KOPT-K1 (cell line): ENCODE results near the gene ASXL2.
"Not testable (repeated sequence)": the region's sequence is repeated elsewhere in the genome, so short reads cannot be mapped to it uniquely, and the experiment has no call there.

Source experiments
- H3K27ac ChIP-seq: fragments of 200-600 bp; sonication (generic); 2 replicates; pipeline ENCODE4 v1.5.1; 2016; ENCODE audit warnings: antibody characterized with exemption, mild to moderate bottlenecking, low read depth, low read length; ENCODE audit not compliant: poor library complexity, severe bottlenecking
- H3K36me3 ChIP-seq: fragments of 200-600 bp; sonication (generic); 2 replicates; pipeline ENCODE4 v1.5.1; 2017; ENCODE audit warnings: antibody characterized with exemption, mild to moderate bottlenecking, low read length, moderate library complexity; ENCODE audit not compliant: insufficient read depth
- H3K9me3 ChIP-seq: fragments of 200-600 bp; sonication (generic); 2 replicates; pipeline ENCODE4 v1.5.1; 2017; ENCODE audit warnings: antibody characterized with exemption, low read length, mild to moderate bottlenecking; ENCODE audit not compliant: insufficient read depth, poor library complexity, severe bottlenecking

ASXL2 gene

DNA sequence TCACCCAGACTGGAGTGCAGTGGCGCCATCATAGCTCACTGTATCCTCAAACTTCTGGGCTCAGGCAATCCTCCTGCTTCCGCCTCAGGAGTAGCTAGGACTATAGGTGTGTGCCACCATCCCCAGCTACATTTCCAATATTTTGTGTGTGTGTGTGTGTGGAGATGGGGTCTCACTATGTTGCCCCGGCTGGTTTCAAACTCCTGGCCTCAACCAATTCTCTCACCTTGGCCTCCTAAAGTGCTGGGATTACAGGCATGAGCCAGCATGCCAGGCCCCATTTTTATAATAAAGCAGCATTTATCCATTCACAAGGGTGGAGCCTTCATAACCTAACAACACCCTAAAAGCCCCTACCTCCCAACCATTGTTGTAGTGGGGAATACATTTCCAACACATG, 152.4 kb downstream of the ASXL2 start:
- Histone ChIP-seq H3K36me3 (no peaks in the 10 kb centered on the region), H3K27ac (no peak overlapping the region), H3K9me3 (no peaks in the 10 kb centered on the region)

DNA sequence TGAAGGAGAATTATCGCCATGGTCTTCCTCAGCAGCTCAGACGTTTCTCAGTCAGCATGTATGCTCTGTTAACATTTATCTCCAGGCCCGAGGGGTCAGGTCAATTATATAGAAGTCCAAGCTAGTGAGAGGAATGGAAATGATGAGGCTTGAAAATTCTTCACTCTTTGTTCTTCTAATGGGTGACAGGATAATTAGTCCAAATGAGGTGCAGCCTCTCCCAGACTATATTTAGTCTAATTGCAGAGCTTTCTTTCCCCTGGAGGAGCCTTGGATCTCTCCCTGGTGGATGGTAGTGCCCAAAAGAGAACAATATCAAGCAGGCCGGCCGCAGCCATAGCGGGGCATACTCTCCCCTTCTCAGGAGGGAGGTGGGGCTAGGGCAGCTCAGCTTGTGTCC, 153.5 kb downstream of the ASXL2 start:
- H3K36me3 ChIP-seq: no peaks in the 10 kb centered on the region
- no peak overlapping the region for H3K27ac ChIP-seq
- H3K9me3 ChIP-seq: no peaks in the 10 kb centered on the region

DNA sequence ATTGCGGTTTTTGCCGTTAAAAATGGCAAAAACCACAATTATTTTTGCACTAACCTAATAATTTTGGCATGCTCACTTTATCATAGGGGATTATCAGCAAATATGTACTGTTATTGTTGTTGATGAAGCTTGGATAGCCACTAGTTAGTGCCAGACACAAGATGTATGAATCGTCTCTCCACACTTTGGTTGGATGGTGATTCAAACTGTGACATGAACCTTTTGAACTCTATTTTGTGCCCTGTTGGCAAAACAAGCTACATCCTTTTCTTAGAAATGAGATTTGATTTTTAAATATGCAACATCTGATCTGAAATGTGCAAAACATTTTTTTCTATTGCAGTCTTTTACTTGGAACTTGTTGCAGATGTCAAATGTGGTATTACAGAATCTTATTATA, 156.1 kb downstream of the ASXL2 start:
- no peaks in the 10 kb centered on the region for H3K9me3 ChIP-seq
- H3K27ac ChIP-seq: no peak overlapping the region
- H3K36me3 ChIP-seq: no peaks in the 10 kb centered on the region

DNA sequence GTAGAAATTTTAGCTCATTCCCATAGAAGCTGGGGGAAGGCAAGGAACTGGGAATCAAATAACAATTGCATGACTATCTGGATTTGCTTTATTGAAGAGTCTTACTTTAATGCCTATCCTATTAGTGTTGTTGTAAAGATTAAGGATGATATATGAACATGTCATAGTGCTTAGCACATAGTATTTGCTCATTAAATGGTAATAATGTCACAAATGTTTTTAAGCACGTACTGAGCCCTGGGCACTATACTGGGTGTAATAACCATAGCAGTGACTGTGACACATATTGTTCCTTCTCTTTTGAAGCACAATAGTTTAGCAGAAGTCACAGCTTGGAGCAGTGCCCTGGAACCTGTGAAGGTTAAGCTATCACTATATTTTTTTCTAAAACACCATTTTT, 157.7 kb downstream of the ASXL2 start:
- Histone ChIP-seq H3K9me3 (no peaks in the 10 kb centered on the region), H3K27ac (no peak overlapping the region), H3K36me3 (no peaks in the 10 kb centered on the region)

DNA sequence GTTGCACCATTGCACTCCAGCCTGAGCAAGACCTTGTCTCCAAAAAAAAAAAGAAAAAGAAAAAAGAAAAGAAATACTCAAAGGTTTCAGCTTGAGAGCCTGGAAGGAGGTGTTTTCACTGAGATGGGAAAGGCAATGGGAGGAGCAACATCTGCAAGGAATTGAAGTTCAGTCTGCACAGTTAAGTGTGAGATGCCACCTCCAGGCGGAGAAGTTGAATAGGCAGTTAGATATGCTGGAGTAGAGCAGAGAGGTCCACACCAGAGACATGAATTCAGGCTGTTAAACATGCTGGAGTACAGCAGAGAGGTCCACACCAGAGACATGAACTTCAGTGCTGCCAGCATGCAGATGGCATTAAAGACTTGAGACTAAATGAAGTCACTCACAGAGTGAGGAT, 163.5 kb downstream of the ASXL2 start:
- Histone ChIP-seq H3K27ac (no peak overlapping the region), H3K36me3 (no peaks in the 10 kb centered on the region), H3K9me3 (no peaks in the 10 kb centered on the region)

DNA sequence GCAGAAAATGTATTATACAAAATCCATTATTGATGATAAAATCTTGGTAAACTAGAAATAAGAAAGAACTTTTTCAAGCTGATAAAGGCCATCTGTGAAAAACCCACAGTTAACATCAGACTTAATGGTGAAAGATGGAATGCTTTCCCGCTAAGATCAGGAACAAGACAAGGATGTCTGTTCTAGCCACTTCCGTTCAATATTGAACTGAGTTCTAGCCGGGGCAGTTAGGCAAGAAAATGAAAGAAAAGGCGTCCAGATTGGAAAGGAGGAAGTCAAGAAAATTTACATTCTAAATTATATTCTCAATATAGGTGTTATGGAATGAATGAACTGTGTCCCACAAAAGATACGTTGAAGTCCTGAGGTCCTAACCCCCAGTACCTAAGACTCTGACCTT, 165.8 kb downstream of the ASXL2 start:
- Histone ChIP-seq H3K36me3 (no peaks in the 10 kb centered on the region), H3K9me3 (no peaks in the 10 kb centered on the region), H3K27ac (no peak overlapping the region)

DNA sequence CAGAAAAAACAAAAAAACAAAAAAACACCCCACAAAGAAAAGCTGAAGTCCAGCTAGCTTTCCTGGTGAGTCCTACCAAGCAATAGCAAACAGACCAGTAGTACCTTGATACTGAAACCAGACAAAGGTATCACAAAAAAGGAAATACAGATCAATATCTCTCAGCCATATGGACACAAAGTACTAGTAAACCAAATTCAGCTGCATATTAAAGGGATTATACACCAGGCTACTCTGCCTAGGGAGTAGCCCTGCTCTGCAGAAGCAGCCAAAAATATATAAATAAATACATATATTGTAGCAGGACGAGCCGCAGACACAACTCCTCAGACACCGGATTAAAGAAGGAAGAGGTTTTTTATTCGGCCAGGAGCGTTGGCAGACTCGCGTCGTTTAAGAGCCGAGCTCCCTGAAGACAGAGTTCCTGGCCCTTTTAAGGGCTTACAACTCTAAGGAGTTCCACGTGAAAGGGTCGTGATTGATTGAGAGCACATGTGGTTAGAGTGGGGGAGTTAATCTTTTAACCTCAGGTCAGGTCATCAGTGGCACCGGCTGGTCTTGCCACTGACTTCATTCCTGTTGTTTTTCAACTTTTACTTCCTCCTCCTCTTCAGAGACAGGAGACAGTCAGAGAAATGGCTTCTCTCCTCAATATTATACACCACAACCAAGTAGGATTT, 166.5 kb downstream of the ASXL2 start:
- H3K9me3 ChIP-seq: no peaks in the 10 kb centered on the region
- H3K36me3 ChIP-seq: no peaks in the 10 kb centered on the region
- H3K27ac ChIP-seq: no peak overlapping the region

DNA sequence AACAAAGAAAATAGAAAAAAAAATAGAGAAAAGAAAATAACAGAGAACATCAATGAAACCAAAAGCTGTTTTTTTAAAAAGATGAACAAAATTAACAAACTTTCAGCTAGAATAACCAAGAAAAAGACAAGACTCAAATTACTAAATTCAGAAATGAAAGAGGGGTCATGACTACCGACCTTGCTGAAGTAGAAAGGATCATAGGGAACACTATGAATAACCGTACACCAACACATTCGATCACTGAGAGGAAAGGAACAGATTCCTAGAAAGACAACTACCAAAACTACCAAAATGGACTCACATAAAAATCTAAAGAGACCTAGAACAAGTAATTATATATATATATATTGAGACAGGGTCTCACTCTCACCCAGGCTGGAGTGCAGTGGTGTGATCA, 167.5 kb downstream of the ASXL2 start:
- no peak overlapping the region for H3K27ac ChIP-seq
- H3K36me3 ChIP-seq: no peaks in the 10 kb centered on the region
- H3K9me3 ChIP-seq: no peaks in the 10 kb centered on the region

DNA sequence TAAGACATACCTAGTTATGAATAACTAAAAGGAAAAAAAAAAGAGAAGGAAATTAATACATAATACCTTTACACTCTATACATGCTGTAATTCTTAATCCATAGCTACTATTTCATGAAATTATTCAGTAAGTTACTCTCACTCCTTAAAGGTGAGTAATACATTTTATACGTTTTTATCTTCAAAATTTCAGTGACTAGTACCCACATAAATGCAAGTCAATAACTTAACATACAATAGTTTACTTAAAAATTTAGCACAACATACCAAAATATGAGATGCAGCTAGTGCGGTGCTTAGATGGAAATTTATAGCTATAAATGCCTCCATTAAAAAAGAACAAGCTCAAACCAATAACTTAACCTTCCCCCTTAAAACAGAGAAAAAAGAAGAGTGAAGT, 168.9 kb downstream of the ASXL2 start:
- no peaks in the 10 kb centered on the region for H3K9me3 ChIP-seq
- H3K36me3 ChIP-seq: no peaks in the 10 kb centered on the region
- H3K27ac ChIP-seq: no peak overlapping the region

DNA sequence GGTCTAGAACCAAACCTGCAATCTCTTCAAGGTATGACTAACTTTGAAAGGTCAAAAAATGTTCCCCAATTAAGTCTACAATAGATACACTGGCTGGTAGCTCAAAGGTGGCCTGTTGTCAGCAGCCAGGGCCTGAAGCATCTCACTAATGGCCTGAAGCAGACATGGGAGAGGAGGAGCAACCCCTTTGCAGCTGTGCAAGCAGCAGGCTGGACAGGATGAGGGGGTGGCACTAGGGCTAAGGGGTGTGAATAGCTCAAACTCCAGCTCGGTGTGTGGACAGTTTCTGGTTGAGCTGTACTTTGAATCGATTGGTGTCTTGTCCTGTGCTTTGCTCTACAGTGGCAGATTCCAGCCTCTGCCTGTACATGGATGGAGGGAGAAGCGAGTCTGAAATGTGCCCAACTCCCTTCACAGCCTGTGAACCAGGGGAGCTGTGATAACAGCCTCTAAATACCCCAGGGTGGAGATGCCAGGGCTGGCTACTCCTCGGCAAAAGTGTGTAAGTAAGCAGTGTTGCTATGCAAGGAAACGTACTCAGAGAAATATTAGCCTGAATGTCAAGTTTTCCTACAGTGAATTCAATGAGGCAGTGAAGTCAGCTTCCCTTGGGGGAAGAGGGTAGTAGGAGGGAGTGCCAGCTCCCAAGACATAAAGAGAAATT, 170.2 kb downstream of the ASXL2 start:
- no peaks in the 10 kb centered on the region for H3K36me3 ChIP-seq
- H3K27ac ChIP-seq: no peak overlapping the region
- no peaks in the 10 kb centered on the region for H3K9me3 ChIP-seq

DNA sequence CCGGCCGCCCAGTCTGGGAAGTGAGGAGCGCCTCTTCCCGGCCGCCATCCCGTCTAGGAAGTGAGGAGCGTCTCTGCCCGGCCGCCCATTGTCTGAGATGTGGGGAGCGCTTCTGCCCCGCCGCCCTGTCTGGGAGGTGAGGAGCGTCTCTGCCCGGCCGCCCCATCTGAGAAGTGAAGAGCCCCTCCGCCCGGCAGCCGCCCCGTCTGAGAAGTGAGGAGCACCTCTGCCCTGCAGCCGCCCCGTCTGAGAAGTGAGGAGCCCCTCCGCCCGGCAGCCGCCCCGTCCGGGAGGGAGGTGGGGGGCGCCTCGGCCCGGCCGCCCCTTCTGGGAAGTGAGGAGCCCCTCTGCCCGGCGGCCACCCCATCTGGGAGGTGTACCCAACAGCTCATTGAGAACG, 172.7 kb downstream of the ASXL2 start:
- H3K36me3 ChIP-seq, H3K9me3 ChIP-seq: not testable (repeated sequence)

DNA sequence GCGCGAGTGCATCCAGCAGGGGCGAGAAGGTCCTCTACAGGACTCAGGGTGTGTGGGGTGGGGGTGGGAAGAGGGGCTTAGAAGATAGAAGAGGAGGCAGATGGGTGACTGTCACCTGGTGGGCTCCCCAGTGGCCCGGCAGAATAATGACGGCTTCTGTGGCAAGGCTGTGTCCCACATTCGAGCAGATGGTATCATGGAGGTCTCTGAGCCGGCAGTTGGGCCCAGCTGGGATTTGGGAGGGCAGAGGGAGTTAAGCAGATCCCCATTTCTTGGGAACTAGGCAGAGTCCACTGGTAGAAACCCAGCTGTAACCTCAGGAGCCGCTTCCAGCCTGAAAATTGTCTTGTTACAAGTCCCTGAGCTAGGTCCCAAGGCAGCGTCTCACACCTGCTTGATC, 176.5 kb downstream of the ASXL2 start:
- H3K36me3 ChIP-seq: no peaks in the 10 kb centered on the region
- H3K9me3 ChIP-seq: no peaks in the 10 kb centered on the region
- no peak overlapping the region for H3K27ac ChIP-seq

More for the DNA sequence above, 172.7 kb downstream of the ASXL2 start:
- not testable (repeated sequence) for H3K27ac ChIP-seq

DNA sequence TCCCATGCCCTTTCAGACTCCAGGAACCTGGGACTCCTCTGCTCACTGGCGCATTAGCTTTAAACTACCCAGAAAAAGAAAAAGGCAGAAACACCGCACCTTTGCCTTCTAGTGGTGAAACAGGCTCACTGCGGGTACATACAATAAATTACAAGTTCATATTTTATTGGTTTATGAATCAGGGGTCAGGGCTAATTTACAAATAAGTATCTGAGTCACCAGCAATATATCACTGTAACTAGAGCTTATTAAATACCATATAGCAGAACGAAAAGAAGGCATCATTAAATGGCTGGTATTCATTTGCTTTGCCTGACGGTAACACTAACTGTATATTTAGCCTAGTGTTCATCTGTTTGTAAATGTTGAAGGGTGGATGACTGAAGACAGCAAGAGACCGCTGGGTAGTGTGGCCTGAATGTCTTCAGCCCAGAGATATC, 178.0 kb downstream of the ASXL2 start:
- Histone ChIP-seq H3K9me3 (no peaks in the 10 kb centered on the region), H3K27ac (no peak overlapping the region), H3K36me3 (no peaks in the 10 kb centered on the region)

DNA sequence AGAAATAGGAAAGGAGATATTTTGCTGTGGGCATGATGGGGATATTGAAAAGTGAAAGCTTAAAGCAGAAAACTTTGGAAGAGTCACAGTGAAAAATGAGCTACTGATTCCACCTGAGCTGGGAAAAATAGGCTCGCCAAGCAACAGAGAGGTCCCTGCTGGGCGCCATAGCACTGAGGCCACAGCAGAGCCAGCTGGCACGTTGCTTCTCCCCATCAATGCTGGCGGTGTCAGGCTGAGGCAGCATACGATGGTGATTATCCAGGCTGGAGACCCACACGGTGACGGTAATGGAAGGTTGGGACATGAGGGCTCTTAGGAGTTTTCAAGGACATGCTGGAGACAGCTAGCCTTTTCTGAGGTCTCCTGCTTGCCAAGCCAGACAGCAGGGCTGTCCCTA, 179.1 kb downstream of the ASXL2 start:
- Histone ChIP-seq H3K9me3 (no peaks in the 10 kb centered on the region), H3K27ac (no peak overlapping the region), H3K36me3 (no peaks in the 10 kb centered on the region)

DNA sequence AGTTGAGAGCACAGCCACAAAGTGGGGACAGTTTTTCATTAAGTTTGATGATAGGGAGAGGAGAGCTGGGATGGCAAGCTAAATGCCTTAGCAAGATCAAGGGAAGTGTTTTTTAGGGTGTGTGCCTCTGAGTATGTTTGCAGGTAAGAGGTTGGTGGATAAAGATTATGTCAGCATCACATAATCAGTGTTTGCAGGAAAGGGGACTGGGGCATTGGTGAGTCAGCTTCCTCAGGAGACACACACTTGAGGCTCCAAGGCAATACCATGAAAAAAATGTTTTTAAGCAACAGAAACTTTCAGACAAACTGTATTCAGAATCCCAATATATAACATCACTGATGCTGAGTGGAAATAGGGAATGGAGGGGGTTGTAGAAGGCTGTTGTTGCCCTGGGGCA, 179.5 kb downstream of the ASXL2 start:
- no peak overlapping the region for H3K27ac ChIP-seq
- H3K36me3 ChIP-seq: no peaks in the 10 kb centered on the region
- H3K9me3 ChIP-seq: no peaks in the 10 kb centered on the region
